Kidney (tissue), 14 donors: ENCODE measurements around the gene NRTN. TPM values are rescaled to one million over a fixed set of nuclear protein-coding genes. Genes with fewer than 3 reads are reported as not detected.

Experiments used
- DNase-seq, 5 donors: peaks; one replicate each; pipeline ENCODE4 v3.0.0-alpha.2; 2013 to 2020
- FAIRE-seq: peaks from 2 replicates; lab custom pipeline; 2012; peaks lifted over from hg19 to GRCh38; lab: Jason Lieb, UNC
- H3K27ac ChIP-seq, 2 donors: one replicate each; pipeline ENCODE4 v1.7.0; 2013; ENCODE audit warnings: low read depth in 2 of 2, low read length in 2 of 2, inconsistent platforms in 1 of 2
- H3K27me3 ChIP-seq: one replicate; pipeline ENCODE4 v1.7.1; 2013; ENCODE audit warnings: low read length, inconsistent platforms; ENCODE audit not compliant: control insufficient read depth, insufficient read depth
- H3K36me3 ChIP-seq, 3 donors: one replicate each; pipeline versions ENCODE4 v1.7.0 to v1.7.1; 2013; ENCODE audit warnings: low read length in 3 of 3, control low read depth in 1 of 3, inconsistent platforms in 1 of 3; ENCODE audit not compliant: insufficient read depth in 3 of 3, control insufficient read depth in 2 of 3
- H3K4me1 ChIP-seq, 3 donors: one replicate each; pipeline versions ENCODE4 v1.7.0 to v1.7.1; 2013; ENCODE audit warnings: low read length in 3 of 3, inconsistent platforms in 1 of 3, low read depth in 1 of 3; ENCODE audit not compliant: control insufficient read depth in 2 of 3, insufficient read depth in 2 of 3
- H3K4me3 ChIP-seq, 3 donors: one replicate each; pipeline versions ENCODE4 v1.7.0 to v1.8.1; 2013; ENCODE audit warnings: low read length in 3 of 3, control low read depth in 1 of 3, inconsistent platforms in 1 of 3
- H3K9ac ChIP-seq, 3 donors: one replicate each; pipeline versions ENCODE4 v1.7.0 to v1.7.1; 2013; ENCODE audit warnings: low read length in 3 of 3, control low read depth in 1 of 3, inconsistent platforms in 1 of 3
- H3K9me3 ChIP-seq, 3 donors: one replicate each; pipeline versions ENCODE4 v1.7.0 to v1.7.1; 2013; ENCODE audit warnings: low read length in 3 of 3, control low read depth in 1 of 3, inconsistent platforms in 1 of 3; ENCODE audit not compliant: control insufficient read depth in 2 of 3, insufficient read depth in 1 of 3
- CTCF ChIP-seq: IDR thresholded peaks from 3 replicates; pipeline ENCODE4 v1.5.1; 2012; ENCODE audit warnings: mild to moderate bottlenecking, moderate library complexity, borderline replicate concordance; ENCODE audit not compliant: insufficient read depth; ENCODE audit errors: extremely low read depth
- intact Hi-C: fragments of 100-400 bp; cut with DNase I; formaldehyde crosslinking; loops from one replicate; pipeline ENCODE4 v1.11.1; 2022
- polyA plus RNA-seq: library from polyadenylated mRNA; stranded (reverse); fragments of 350-450 nt; fragmentation: Illumina TruSeq; extraction: RNeasy Lipid Tissue Mini Kit (QIAGEN cat#74804); gene quantifications from one replicate; pipeline ENCODE4 v1.2.3, GENCODE V29; 2014; ENCODE audit warnings: low read depth, low replicate concordance; ENCODE audit not compliant: insufficient read depth
- total RNA-seq: library from RNA; stranded (reverse); fragmentation: NEBNext Ultra II Directional; extraction: Animal tissue kit (Norgen Biotek cat#: 25700); gene quantifications from one replicate; pipeline ENCODE4 v1.2.1, GENCODE V29; 2021
- donor health status: control.
- donor health status: control.
- donor health status: control.
- donor health status: control.
- donor health status: control.
- donor health status: DM: yes; HTN: yes; CAD: no.
- donor health status: Normal renal cell carcinoma (clear cell type).

The NRTN gene
- total and polyA plus RNA-seq, 2 donors from 2014 or later = 3.5 to 5.8 TPM

GRCh38 chr19:5831159-5831558 is 26.3 kb downstream of the NRTN start:
- FAIRE-seq (no peak), DNase-seq (peak in 1 of 5 donors; percentile 57)
- peaks cover 0 to 18% (median 3%) of the 10 kb centered on the region in 3 donors for H3K4me1 ChIP-seq
- no peak overlapping the region for H3K27ac ChIP-seq
- H3K9ac ChIP-seq = no peak overlapping the region
- no peaks in the 10 kb centered on the region for H3K9me3 ChIP-seq
- no peaks in the 10 kb centered on the region for H3K27me3 ChIP-seq
- peak overlapping the region in 1 of 3 donors; percentile 25 for H3K4me3 ChIP-seq
- no peak for TF ChIP-seq CTCF
- intact Hi-C loops = no loop called here
- H3K36me3 ChIP-seq = peaks cover 0 to 3% (median 0%) of the 10 kb centered on the region in 3 donors

- Histone ChIP-seq H3K27ac (peak overlapping the region in 1 of 2 donors; percentile 13), H3K9ac (no peak overlapping the region), H3K4me1 (peaks cover 0 to 14% (median 3%) of the 10 kb centered on the region in 3 donors), H3K27me3 (no peaks in the 10 kb centered on the region), H3K4me3 (peak overlapping the region in 1 of 3 donors; percentile 21), H3K9me3 (no peaks in the 10 kb centered on the region), H3K36me3 (peaks cover 0 to 3% (median 0%) of the 10 kb centered on the region in 3 donors)
- DNase-seq (peak in 2 of 5 donors; percentile 57 to 75), FAIRE-seq (no peak)
- TF ChIP-seq CTCF = peak; percentile 16
- intact Hi-C loops = no loop called here
Measured at GRCh38 chr19:5832061-5832460, 27.2 kb downstream of the NRTN start.

- intact Hi-C loops = no loop called here
- Histone ChIP-seq H3K4me1 (peaks cover 0 to 10% (median 3%) of the 10 kb centered on the region in 3 donors), H3K27ac (no peak overlapping the region), H3K9ac (no peak overlapping the region), H3K36me3 (peaks cover 0 to 3% (median 0%) of the 10 kb centered on the region in 3 donors), H3K4me3 (peak overlapping the region in 1 of 3 donors; percentile 35), H3K27me3 (no peaks in the 10 kb centered on the region), H3K9me3 (no peaks in the 10 kb centered on the region)
- DNase-seq (no peak), FAIRE-seq (no peak)
- no peak for TF ChIP-seq CTCF
Measured at GRCh38 chr19:5832527-5833216, 27.8 kb downstream of the NRTN start.
